Gastroesophageal sphincter (tissue), 4 donors: ENCODE measurements around the gene PSMD1. TPM values are rescaled to one million over a fixed set of nuclear protein-coding genes. Genes with fewer than 3 reads are reported as not detected.

Source experiments
- ATAC-seq: fragments of 150-250 bp; one replicate; pipeline ENCODE4 v1.9.1; 2016; ENCODE audit warnings: mild to moderate bottlenecking, moderate library complexity
- H3K27ac ChIP-seq, 4 donors: fragments of 200-600 bp; sonication (generic) in 3 of 4; 1 replicate in 3 of 4; 2 replicates in 1 of 4; pipeline ENCODE4 v1.5.1; 2016 to 2019
- H3K27me3 ChIP-seq: fragments of 200-600 bp; sonication (generic); one replicate; pipeline ENCODE4 v1.5.1; 2019
- H3K36me3 ChIP-seq, 2 donors: fragments of 200-600 bp; sonication (generic); one replicate each; pipeline ENCODE4 v1.5.1; 2019; ENCODE audit warnings: control low read depth in 1 of 2
- H3K4me1 ChIP-seq, 3 donors: fragments of 200-600 bp; sonication (generic); 1 replicate in 2 of 3; 2 replicates in 1 of 3; pipeline ENCODE4 v1.5.1; 2016 to 2019; ENCODE audit warnings: control low read depth in 2 of 3
- H3K4me3 ChIP-seq, 2 donors: fragments of 200-600 bp; sonication (generic); one replicate each; pipeline ENCODE4 v1.5.1; 2019; ENCODE audit warnings: mild to moderate bottlenecking in 1 of 2, moderate library complexity in 1 of 2
- H3K9me3 ChIP-seq, 3 donors: fragments of 200-600 bp; sonication (generic); one replicate each; pipeline ENCODE4 v1.5.1; 2017 to 2019; ENCODE audit warnings: control low read depth in 2 of 3
- EP300 ChIP-seq: sonication (generic); formaldehyde crosslinking; IDR thresholded peaks from one replicate; pipeline ENCODE4 v1.6.1; 2017; ENCODE audit warnings: antibody characterized with exemption, mild to moderate bottlenecking
- POLR2A ChIP-seq, 2 donors: fragments of 450-650 bp; IDR thresholded peaks; one replicate each; pipeline ENCODE4 v1.6.1; 2017; ENCODE audit warnings: antibody characterized with exemption in 2 of 2, mild to moderate bottlenecking in 2 of 2, moderate library complexity in 1 of 2
- POLR2AphosphoS5 ChIP-seq: sonication (generic); formaldehyde crosslinking; IDR thresholded peaks from one replicate; pipeline ENCODE4 v1.6.1; 2017; ENCODE audit warnings: antibody characterized with exemption
- WGBS, 2 donors: methylation state at CpG; one replicate each; pipeline ENCODE4 v1.1.5; 2018; ENCODE audit warnings: low coverage in 1 of 2; 5-methylcytosine and 5-hydroxymethylcytosine counted together
- total RNA-seq, 4 donors: library from RNA; depleted of rRNA; stranded (reverse); fragments of >200 nt; gene quantifications; one replicate each; pipeline ENCODE4 v1.1.0, GENCODE V29; 2016
- TF ChIP-seq, protein P1 (sequence below), 4 experiments: fragments of 200-600 bp in 2 of 4; fragments of 450-650 bp in 2 of 4; sonication (generic) in 1 of 4; IDR thresholded peaks; one replicate each; pipeline ENCODE4 v1.5.1; 2017 to 2019; ENCODE audit warnings: antibody characterized with exemption in 4 of 4, mild to moderate bottlenecking in 2 of 4, moderate library complexity in 2 of 4

The PSMD1 gene
- total RNA-seq, 4 donors from 2014 or later = 58.8 to 93.4 (median 65.9) TPM

DNA sequence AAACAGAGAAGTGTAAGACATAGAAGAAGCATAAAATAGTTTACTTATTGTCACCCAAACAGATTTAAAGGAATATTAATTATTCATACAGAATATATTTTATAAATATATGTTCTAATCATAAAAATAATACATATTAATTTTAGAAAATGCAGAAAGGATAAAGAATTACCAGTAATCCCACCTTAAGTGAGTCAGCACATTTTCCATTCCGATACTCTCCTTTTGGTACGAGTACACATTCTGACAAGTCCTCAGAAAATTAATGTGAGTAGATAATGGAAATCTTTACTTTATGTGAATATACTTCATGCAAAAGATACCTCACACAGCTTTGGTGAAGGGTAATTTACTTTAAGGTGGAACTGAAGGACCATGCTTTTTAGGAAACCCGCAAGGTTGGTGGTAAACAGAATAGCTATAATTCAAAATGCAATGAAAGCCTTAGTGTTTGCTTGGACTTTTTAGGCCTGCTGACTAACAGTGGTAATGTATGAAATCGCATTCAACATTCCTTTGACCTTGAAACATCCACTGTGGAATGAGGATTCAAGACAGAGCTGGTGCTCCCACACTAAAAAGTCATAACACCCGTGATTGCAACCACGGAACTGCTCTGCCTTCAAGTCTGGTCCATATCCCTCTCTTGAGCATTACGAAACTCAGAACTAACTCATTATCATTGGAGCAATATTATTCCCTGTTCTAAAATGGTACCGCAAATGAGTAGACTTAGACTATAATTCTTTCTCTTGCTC lies 96.3 kb downstream of the PSMD1 start:
- peaks cover 0 to 47% of the 10 kb centered on the region in 2 donors for H3K36me3 ChIP-seq
- no peaks in the 10 kb centered on the region for H3K27me3 ChIP-seq
- no peaks in the 10 kb centered on the region for H3K9me3 ChIP-seq
- TF ChIP-seq EP300 = no peak
- no peak for TF ChIP-seq POLR2A (IDR thresholded peaks at IDR 0.05)
- no peak for TF ChIP-seq POLR2AphosphoS5
- TF ChIP-seq, protein P1, sequence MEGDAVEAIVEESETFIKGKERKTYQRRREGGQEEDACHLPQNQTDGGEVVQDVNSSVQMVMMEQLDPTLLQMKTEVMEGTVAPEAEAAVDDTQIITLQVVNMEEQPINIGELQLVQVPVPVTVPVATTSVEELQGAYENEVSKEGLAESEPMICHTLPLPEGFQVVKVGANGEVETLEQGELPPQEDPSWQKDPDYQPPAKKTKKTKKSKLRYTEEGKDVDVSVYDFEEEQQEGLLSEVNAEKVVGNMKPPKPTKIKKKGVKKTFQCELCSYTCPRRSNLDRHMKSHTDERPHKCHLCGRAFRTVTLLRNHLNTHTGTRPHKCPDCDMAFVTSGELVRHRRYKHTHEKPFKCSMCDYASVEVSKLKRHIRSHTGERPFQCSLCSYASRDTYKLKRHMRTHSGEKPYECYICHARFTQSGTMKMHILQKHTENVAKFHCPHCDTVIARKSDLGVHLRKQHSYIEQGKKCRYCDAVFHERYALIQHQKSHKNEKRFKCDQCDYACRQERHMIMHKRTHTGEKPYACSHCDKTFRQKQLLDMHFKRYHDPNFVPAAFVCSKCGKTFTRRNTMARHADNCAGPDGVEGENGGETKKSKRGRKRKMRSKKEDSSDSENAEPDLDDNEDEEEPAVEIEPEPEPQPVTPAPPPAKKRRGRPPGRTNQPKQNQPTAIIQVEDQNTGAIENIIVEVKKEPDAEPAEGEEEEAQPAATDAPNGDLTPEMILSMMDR (IDR thresholded peaks at IDR 0.05) = no peak
- 54 to 89% methylated on average over 8 of the region's 8 CpGs for WGBS, 2 donors
- peaks cover 0 to 3% (median 3%) of the 10 kb centered on the region in 3 donors for H3K4me1 ChIP-seq
- ATAC-seq = no peak
- no peak overlapping the region for H3K27ac ChIP-seq
- H3K4me3 ChIP-seq = no peak overlapping the region

DNA sequence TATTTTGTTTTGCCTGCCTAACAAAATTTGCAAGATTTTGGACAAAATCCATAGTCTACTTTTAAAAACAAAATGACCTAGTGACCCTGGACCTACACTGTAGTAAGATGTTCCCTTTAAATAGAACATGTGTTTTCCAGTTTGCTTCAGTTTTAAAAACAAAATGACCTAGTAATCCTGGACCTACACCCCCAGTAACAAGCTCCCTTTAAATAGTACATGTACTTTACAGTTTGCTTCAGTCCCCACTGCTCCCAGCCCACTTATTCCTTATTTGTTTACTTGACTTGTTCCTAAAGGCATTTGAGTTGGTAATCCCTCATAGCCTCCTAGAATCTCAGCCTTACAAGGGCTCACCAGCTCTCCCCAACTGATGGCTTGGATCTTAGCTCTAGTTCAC lies 102.6 kb downstream of the PSMD1 start:
- TF ChIP-seq POLR2AphosphoS5 (no peak), EP300 (no peak), POLR2A (IDR thresholded peaks at IDR 0.05) (no peak)
- TF ChIP-seq, protein P1 (IDR thresholded peaks at IDR 0.05) = no peak
- no peaks in the 10 kb centered on the region for H3K9me3 ChIP-seq
- H3K4me3 ChIP-seq = no peak overlapping the region
- peak overlapping the region in 1 of 4 donors; percentile 47 for H3K27ac ChIP-seq
- H3K36me3 ChIP-seq = peaks cover 0 to 18% of the 10 kb centered on the region in 2 donors
- ATAC-seq = no peak
- H3K27me3 ChIP-seq = no peaks in the 10 kb centered on the region
- H3K4me1 ChIP-seq = peaks cover 5 to 47% (median 9%) of the 10 kb centered on the region in 3 donors

DNA sequence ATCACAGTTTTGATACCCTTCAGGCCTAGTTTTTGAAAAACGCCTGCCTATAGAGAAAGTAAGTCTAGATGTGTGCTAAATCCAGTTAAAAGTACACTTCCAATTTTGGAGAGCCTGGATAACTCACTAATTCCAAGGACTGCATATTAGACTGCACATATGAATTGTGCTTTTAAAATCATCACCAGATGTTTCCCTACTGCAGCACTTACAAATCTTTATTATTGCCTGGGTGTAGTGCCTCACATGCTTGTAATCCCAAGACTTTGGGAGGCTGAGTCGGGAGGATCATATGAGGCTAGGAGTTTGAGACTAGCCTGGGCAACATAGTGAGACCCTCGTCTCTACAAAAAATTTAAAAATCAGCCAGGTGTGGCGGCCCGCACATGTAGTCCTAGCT lies 104.0 kb downstream of the PSMD1 start:
- Histone ChIP-seq H3K4me1 (peaks cover 5 to 47% (median 9%) of the 10 kb centered on the region in 3 donors), H3K9me3 (no peaks in the 10 kb centered on the region), H3K27me3 (no peaks in the 10 kb centered on the region), H3K36me3 (peaks cover 3 to 15% of the 10 kb centered on the region in 2 donors), H3K4me3 (no peak overlapping the region), H3K27ac (peak overlapping the region; percentile 70 to 79 (median 77))
- ATAC-seq = no peak
- TF ChIP-seq EP300 = no peak
- TF ChIP-seq, protein P1 (IDR thresholded peaks at IDR 0.05) = no peak
- TF ChIP-seq POLR2AphosphoS5 = no peak
- no peak for TF ChIP-seq POLR2A (IDR thresholded peaks at IDR 0.05)
- WGBS, 2 donors = 88 to 91% methylated on average over 1 to 4 of the region's 5 CpGs

DNA sequence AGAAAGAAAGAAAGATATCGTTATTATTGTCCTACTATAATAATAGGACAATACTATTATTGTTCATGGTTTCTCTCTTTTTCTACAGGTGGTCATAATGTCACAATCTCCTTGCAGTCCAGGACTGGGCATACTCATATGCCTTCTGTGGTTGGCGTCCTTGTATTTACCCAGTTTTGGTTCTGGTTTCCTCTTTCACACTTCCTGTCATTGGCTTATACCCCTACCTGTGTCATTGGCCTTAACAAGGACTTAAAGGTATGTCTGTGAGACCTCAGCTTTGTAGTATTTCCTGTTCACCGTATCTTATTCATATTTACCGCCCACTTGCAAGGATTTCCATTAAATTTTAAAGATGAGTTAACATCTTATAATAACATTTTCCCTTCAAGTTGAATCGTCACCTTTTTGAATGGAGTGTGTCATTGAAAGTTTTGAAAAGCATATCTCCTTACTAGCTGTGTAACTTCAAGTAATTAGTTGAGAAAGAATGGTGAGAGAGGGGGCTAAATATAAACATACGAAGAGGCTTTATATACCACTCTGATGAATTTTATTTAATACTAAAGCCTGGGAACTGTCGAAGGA lies 104.7 kb downstream of the PSMD1 start:
- TF ChIP-seq POLR2A (IDR thresholded peaks at IDR 0.05) (no peak), POLR2AphosphoS5 (no peak), EP300 (no peak)
- TF ChIP-seq, protein P1 (IDR thresholded peaks at IDR 0.05) = no peak
- Histone ChIP-seq H3K4me1 (peaks cover 5 to 47% (median 9%) of the 10 kb centered on the region in 3 donors), H3K9me3 (no peaks in the 10 kb centered on the region), H3K4me3 (no peak overlapping the region), H3K36me3 (peaks cover 8 to 21% of the 10 kb centered on the region in 2 donors), H3K27me3 (no peaks in the 10 kb centered on the region), H3K27ac (peak overlapping the region; percentile 70 to 79 (median 77))
- peak; percentile 3 for ATAC-seq
- WGBS, 2 donors = 65 to 93% methylated on average over 6 to 7 of the region's 7 CpGs
